Vagina (tissue), 2 donors: Measurements from ENCODE around the gene LRRIQ1.

Experiments used
- CTCF ChIP-seq, 3 experiments: fragments of 450-650 bp in 2 of 3; fragments of 200-600 bp in 1 of 3; sonication (generic) in 1 of 3; IDR thresholded peaks; one replicate each; pipeline ENCODE4 v1.5.1; 2017 to 2019; ENCODE audit warnings: antibody characterized with exemption in 3 of 3, mild to moderate bottlenecking in 2 of 3, moderate library complexity in 2 of 3
- POLR2A ChIP-seq, 2 donors: fragments of 450-650 bp; IDR thresholded peaks; one replicate each; pipeline ENCODE4 v1.6.1; 2017; ENCODE audit warnings: antibody characterized with exemption in 2 of 2, mild to moderate bottlenecking in 2 of 2, moderate library complexity in 2 of 2
- POLR2AphosphoS5 ChIP-seq, 2 donors: sonication (generic); formaldehyde crosslinking; IDR thresholded peaks; one replicate each; pipeline ENCODE4 v1.9.0; 2017; ENCODE audit warnings: antibody characterized with exemption in 2 of 2, mild to moderate bottlenecking in 2 of 2, low read depth in 1 of 2; ENCODE audit not compliant: insufficient read depth in 1 of 2

DNA sequence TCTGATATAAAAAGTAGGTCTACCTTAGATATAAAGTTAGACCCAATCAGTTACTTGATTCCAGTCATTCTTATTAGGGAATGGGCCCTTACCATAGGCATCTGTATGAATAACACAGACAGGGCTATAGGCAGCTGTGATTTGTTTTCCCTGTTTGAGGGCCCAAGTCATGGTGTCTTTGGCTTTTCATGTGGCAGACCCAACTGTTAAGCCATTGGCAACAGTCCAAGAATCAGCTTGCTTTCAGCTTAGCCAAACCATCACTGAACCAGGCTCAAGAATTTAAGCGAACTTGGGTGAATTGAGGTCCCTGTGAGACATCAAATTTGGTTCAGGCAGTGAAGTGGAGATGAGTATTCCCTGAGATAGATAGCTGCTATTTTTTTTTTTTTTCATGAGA lies 111.2 kb downstream of the LRRIQ1 start:
- TF ChIP-seq CTCF (IDR thresholded peaks at IDR 0.05) (no peak), POLR2A (IDR thresholded peaks at IDR 0.05) (no peak), POLR2AphosphoS5 (IDR thresholded peaks at IDR 0.05; ENCODE audit: insufficient read depth in 1 of 2, low read depth in 1 of 2) (no peak)
